GM23338 (cell line): ENCODE measurements around the gene FUT7. TPM values are rescaled to one million over a fixed set of nuclear protein-coding genes. Genes with fewer than 3 reads are reported as not detected.

Source experiments
- ATAC-seq: fragments of 200-7000 bp; cut with Tn5 transposase; 3 replicates; pipeline ENCODE4 v1.9.1; 2020
- DNase-seq: peaks from one replicate; pipeline ENCODE4 v3.0.0-alpha.2; 2015; ENCODE audit warnings: low spot score
- H2AFZ ChIP-seq: fragments of 200-600 bp; sonication (generic); 2 replicates; pipeline ENCODE4 v1.8.0; 2016; ENCODE audit warnings: antibody characterized with exemption, mild to moderate bottlenecking, moderate library complexity
- H3F3A ChIP-seq: fragments of 200-600 bp; sonication (generic); replicated peaks from 2 replicates; pipeline ENCODE4 v1.8.0; 2017; ENCODE audit warnings: antibody characterized with exemption, mixed run types, low read depth
- H3K27ac ChIP-seq: fragments of 200-600 bp; sonication (generic); 2 replicates; pipeline ENCODE4 v1.6.1; 2016; ENCODE audit warnings: low read depth
- H3K27me3 ChIP-seq: fragments of 200-600 bp; sonication (generic); 2 replicates; pipeline ENCODE4 v1.8.0; 2016; ENCODE audit warnings: mild to moderate bottlenecking, mixed run types, moderate library complexity; ENCODE audit not compliant: insufficient read depth
- H3K36me3 ChIP-seq: fragments of 200-600 bp; sonication (generic); 2 replicates; pipeline ENCODE4 v1.8.0; 2016; ENCODE audit warnings: mild to moderate bottlenecking; ENCODE audit not compliant: insufficient read depth
- H3K4me1 ChIP-seq: fragments of 200-600 bp; sonication (generic); 2 replicates; pipeline ENCODE4 v1.8.0; 2016; ENCODE audit warnings: mild to moderate bottlenecking, moderate library complexity; ENCODE audit not compliant: insufficient read depth
- H3K4me2 ChIP-seq: fragments of 200-600 bp; sonication (generic); 2 replicates; pipeline ENCODE4 v1.7.1; 2017; ENCODE audit warnings: mixed run types
- H3K4me3 ChIP-seq: fragments of 200-600 bp; sonication (generic); 2 replicates; pipeline ENCODE4 v1.6.1; 2016; ENCODE audit warnings: mixed run types
- H3K79me2 ChIP-seq: fragments of 200-600 bp; sonication (generic); replicated peaks from 2 replicates; pipeline ENCODE4 v1.8.0; 2017; ENCODE audit warnings: mild to moderate bottlenecking; ENCODE audit not compliant: insufficient read depth
- H3K9me2 ChIP-seq: fragments of 200-600 bp; sonication (generic); 2 replicates; pipeline ENCODE4 v1.8.0; 2017; ENCODE audit not compliant: insufficient read depth
- H4K20me1 ChIP-seq: fragments of 200-600 bp; sonication (generic); replicated peaks from 2 replicates; pipeline ENCODE4 v1.8.0; 2017; ENCODE audit warnings: mild to moderate bottlenecking; ENCODE audit not compliant: insufficient read depth
- H3K27ac Mint-ChIP-seq: 2 replicates; pipeline ENCODE4 v1.8.0; 2020; ENCODE audit warnings: inconsistent platforms, mild to moderate bottlenecking, moderate library complexity, mixed read lengths
- H3K27me3 Mint-ChIP-seq: 3 replicates; pipeline ENCODE4 v1.8.0; 2022; ENCODE audit warnings: low read depth, mild to moderate bottlenecking, moderate library complexity, mixed read lengths, inconsistent platforms; ENCODE audit not compliant: insufficient read depth, poor library complexity
- H3K36me3 Mint-ChIP-seq: 3 replicates; pipeline ENCODE4 v1.8.0; 2021; ENCODE audit warnings: low read depth, mild to moderate bottlenecking, inconsistent platforms, moderate library complexity, mixed read lengths
- H3K4me1 Mint-ChIP-seq: 3 replicates; pipeline ENCODE4 v1.8.0; 2020; ENCODE audit warnings: mild to moderate bottlenecking, inconsistent platforms, mixed read lengths
- H3K4me3 Mint-ChIP-seq: 3 replicates; pipeline ENCODE4 v1.8.0; 2021; ENCODE audit warnings: moderate library complexity, mild to moderate bottlenecking, inconsistent platforms, mixed read lengths
- H3K9me3 Mint-ChIP-seq: 3 replicates; pipeline ENCODE4 v1.8.0; 2020; ENCODE audit warnings: moderate library complexity, mild to moderate bottlenecking, inconsistent platforms, mixed read lengths
- CREB1 ChIP-seq: fragments of 250-450 bp; sonication (Bioruptor Pico); IDR thresholded peaks from 2 replicates; pipeline ENCODE4 v1.5.0; 2020; ENCODE audit warnings: low read depth, mild to moderate bottlenecking, moderate library complexity
- EZH2 ChIP-seq: fragments of 200-600 bp; sonication (generic); IDR thresholded peaks from one replicate; pipeline ENCODE4 v1.8.0; 2017; ENCODE audit warnings: antibody characterized with exemption, mild to moderate bottlenecking, low read depth; ENCODE audit not compliant: unreplicated experiment
- EZH2phosphoT487 ChIP-seq: fragments of 200-600 bp; sonication (generic); IDR thresholded peaks from one replicate; pipeline ENCODE4 v1.8.1; 2018; ENCODE audit warnings: antibody characterized with exemption; ENCODE audit not compliant: unreplicated experiment
- JUNB ChIP-seq: IDR thresholded peaks from one replicate; pipeline ENCODE4 v1.6.1; 2016; ENCODE audit warnings: antibody characterized with exemption; ENCODE audit not compliant: unreplicated experiment
- NANOG ChIP-seq: IDR thresholded peaks from 2 replicates; pipeline ENCODE4 v1.6.1; 2016; ENCODE audit warnings: antibody characterized with exemption, borderline replicate concordance
- POLR2AphosphoS5 ChIP-seq: IDR thresholded peaks from 2 replicates; pipeline ENCODE4 v1.6.1; 2016; ENCODE audit warnings: antibody characterized with exemption, low read depth
- ZNF114 ChIP-seq: fragments of 250-450 bp; sonication (Bioruptor Pico); IDR thresholded peaks from 2 replicates; pipeline ENCODE4 v1.5.0; 2020; ENCODE audit warnings: mild to moderate bottlenecking, moderate library complexity
- ZNF331 ChIP-seq: fragments of 250-450 bp; sonication (Bioruptor Pico); IDR thresholded peaks from 2 replicates; pipeline ENCODE4 v1.5.0; 2020; ENCODE audit warnings: low read depth, mild to moderate bottlenecking, moderate library complexity
- polyA plus RNA-seq: library from polyadenylated mRNA; unstranded; fragments of >200 nt; fragmentation: Nextera tagmentation; extraction: Ambion mirVana; gene quantifications from 2 replicates; pipeline ENCODE4 v1.2.1, GENCODE V29; 2016
- total RNA-seq: library from RNA; depleted of rRNA; stranded (reverse); fragments of >200 nt; shearing (Covaris generic); gene quantifications from 2 replicates; pipeline ENCODE4 v1.2.3, GENCODE V29; 2014
- TF ChIP-seq, protein P1 (sequence below): IDR thresholded peaks from 2 replicates; pipeline ENCODE4 v1.6.1; 2016; ENCODE audit warnings: antibody characterized with exemption
- TF ChIP-seq, protein P2 (sequence below), 2 experiments: fragments of 200-600 bp in 1 of 2; sonication (generic) in 1 of 2; conservative IDR thresholded peaks; 2 replicates each; pipeline versions ENCODE4 v1.5.1 to v1.6.1; 2016 to 2017; ENCODE audit warnings: antibody characterized with exemption in 2 of 2, low read depth in 2 of 2, mild to moderate bottlenecking in 2 of 2, moderate library complexity in 1 of 2

Gene FUT7
- total and polyA plus RNA-seq, 2 experiments from 2014 or later: not detected

- Mint-ChIP-seq H3K4me1 (no peaks in the 10 kb centered on the region; the same call in 2 of the 3 replicates), H3K4me3 (no peak overlapping the region), H3K9me3 (no peaks in the 10 kb centered on the region), H3K36me3 (no peaks in the 10 kb centered on the region), H3K27me3 (peaks cover 18% of the 10 kb centered on the region), H3K27ac (no peak overlapping the region)
- ATAC-seq (no peak), DNase-seq (no peak)
- no peak for TF ChIP-seq POLR2AphosphoS5
- TF ChIP-seq, protein P1, sequence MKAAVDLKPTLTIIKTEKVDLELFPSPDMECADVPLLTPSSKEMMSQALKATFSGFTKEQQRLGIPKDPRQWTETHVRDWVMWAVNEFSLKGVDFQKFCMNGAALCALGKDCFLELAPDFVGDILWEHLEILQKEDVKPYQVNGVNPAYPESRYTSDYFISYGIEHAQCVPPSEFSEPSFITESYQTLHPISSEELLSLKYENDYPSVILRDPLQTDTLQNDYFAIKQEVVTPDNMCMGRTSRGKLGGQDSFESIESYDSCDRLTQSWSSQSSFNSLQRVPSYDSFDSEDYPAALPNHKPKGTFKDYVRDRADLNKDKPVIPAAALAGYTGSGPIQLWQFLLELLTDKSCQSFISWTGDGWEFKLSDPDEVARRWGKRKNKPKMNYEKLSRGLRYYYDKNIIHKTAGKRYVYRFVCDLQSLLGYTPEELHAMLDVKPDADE: no peak
- TF ChIP-seq CREB1 (CRISPR knock-in tag): no peak
- TF ChIP-seq ZNF331 (CRISPR knock-in tag): no peak
- TF ChIP-seq, protein P2, sequence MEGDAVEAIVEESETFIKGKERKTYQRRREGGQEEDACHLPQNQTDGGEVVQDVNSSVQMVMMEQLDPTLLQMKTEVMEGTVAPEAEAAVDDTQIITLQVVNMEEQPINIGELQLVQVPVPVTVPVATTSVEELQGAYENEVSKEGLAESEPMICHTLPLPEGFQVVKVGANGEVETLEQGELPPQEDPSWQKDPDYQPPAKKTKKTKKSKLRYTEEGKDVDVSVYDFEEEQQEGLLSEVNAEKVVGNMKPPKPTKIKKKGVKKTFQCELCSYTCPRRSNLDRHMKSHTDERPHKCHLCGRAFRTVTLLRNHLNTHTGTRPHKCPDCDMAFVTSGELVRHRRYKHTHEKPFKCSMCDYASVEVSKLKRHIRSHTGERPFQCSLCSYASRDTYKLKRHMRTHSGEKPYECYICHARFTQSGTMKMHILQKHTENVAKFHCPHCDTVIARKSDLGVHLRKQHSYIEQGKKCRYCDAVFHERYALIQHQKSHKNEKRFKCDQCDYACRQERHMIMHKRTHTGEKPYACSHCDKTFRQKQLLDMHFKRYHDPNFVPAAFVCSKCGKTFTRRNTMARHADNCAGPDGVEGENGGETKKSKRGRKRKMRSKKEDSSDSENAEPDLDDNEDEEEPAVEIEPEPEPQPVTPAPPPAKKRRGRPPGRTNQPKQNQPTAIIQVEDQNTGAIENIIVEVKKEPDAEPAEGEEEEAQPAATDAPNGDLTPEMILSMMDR (conservative IDR thresholded peaks at IDR 0.05; ENCODE audit: low read depth in 2 of 2): no peak
- no peak for TF ChIP-seq EZH2phosphoT487
- no peak for TF ChIP-seq EZH2
- Histone ChIP-seq H3K27ac (no peak overlapping the region), H3K36me3 (no peaks in the 10 kb centered on the region), H3F3A (0 out of 2 replicates have a peak, but pooled peaks cover 3% of the 10 kb centered on the region), H3K27me3 (peaks cover 11% of the 10 kb centered on the region), H3K4me2 (no peak overlapping the region), H3K9me2 (no peaks in the 10 kb centered on the region), H4K20me1 (no peaks in the 10 kb centered on the region), H3K79me2 (no peaks in the 10 kb centered on the region), H3K4me3 (no peak overlapping the region), H3K4me1 (peaks cover 7% of the 10 kb centered on the region; the same call in 1 of the 2 replicates), H2AFZ (no peak overlapping the region)
These were observed 8.7 kb downstream of the FUT7 start for GRCh38 chr9:137023157-137023556.

DNA sequence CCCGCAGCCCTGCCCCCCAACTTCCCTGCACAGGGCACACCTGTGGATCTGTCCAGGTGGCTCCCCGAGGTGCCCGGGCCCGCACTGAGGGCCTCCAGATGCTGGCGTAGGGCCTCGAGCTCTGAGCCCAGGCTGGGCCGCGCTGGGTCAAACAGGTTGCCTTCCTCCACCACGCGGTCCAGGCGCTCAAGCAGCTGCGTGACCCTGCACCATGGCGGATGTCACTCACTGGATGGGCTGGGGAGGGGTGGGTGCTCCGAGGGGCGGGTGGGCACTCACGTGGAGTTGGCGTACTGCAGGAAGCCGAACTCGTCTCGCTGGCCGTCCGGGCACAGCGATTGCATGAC is 9.3 kb downstream of the FUT7 start:
- no peak overlapping the region for H3K4me2 ChIP-seq
- no peak overlapping the region for H3K27ac ChIP-seq
- TF ChIP-seq ZNF114: no peak
- TF ChIP-seq NANOG: no peak
- no peak for TF ChIP-seq POLR2AphosphoS5
- no peak for TF ChIP-seq JUNB
- no peaks in the 10 kb centered on the region for H3K36me3 ChIP-seq
- Mint-ChIP-seq H3K36me3 (no peaks in the 10 kb centered on the region), H3K27ac (no peak overlapping the region), H3K27me3 (peaks cover 18% of the 10 kb centered on the region), H3K4me1 (no peaks in the 10 kb centered on the region; the same call in 2 of the 3 replicates), H3K4me3 (no peak overlapping the region), H3K9me3 (no peaks in the 10 kb centered on the region)
- H2AFZ ChIP-seq: no peak overlapping the region
- H3F3A ChIP-seq: 0 out of 2 replicates have a peak, but pooled peaks cover 3% of the 10 kb centered on the region
- peaks cover 11% of the 10 kb centered on the region for H3K27me3 ChIP-seq
- no peaks in the 10 kb centered on the region for H4K20me1 ChIP-seq
- H3K4me3 ChIP-seq: no peak overlapping the region
- H3K4me1 ChIP-seq: peaks cover 7% of the 10 kb centered on the region; the same call in 1 of the 2 replicates
- ATAC-seq: peak; percentile 2
- no peaks in the 10 kb centered on the region for H3K9me2 ChIP-seq
- no peaks in the 10 kb centered on the region for H3K79me2 ChIP-seq
- DNase-seq: no peak
